ENCODE results near the gene NKD1. TPM values are rescaled to one million over a fixed set of nuclear protein-coding genes. Genes with fewer than 3 reads are reported as not detected.

NKD1 gene
- total RNA-seq, 1 donor from 2014 or later: 54.7 TPM

- Mint-ChIP-seq H3K27me3 (ENCODE audit: low read depth) (no peaks in the 10 kb centered on the region), H3K4me3 (no peak within 1 kb of the TSS), H3K36me3 (ENCODE audit: low read depth) (no peaks in the 10 kb centered on the region), H3K4me1 (no peaks in the 10 kb centered on the region), H3K9me3 (no peaks in the 10 kb centered on the region), H3K27ac (ENCODE audit: unreplicated experiment) (peak within 1 kb of the TSS; percentile 23)
- no peak for TF ChIP-seq CTCF (conservative IDR thresholded peaks at IDR 0.05)
- no peak for DNase-seq (ENCODE audit: low read depth, low spot score)
Observed at GRCh38 chr16:50681021-50681885, 133.1 kb downstream of the NKD1 start, which contains the start of gene SNX20. TSS of gene SNX20 (minus strand) at chr16:50681312. CDS start at chr16:50677526, 3,786 bp downstream.

- no peaks in the 10 kb centered on the region for H3K36me3 Mint-ChIP-seq (ENCODE audit: low read depth)
- H3K9me3 Mint-ChIP-seq: no peaks in the 10 kb centered on the region
- no peak overlapping the region for H3K27ac Mint-ChIP-seq (ENCODE audit: unreplicated experiment)
- no peak overlapping the region for H3K4me3 Mint-ChIP-seq
- H3K4me1 Mint-ChIP-seq: peaks cover 6% of the 10 kb centered on the region
- no peak for DNase-seq (ENCODE audit: low read depth, low spot score)
- no peaks in the 10 kb centered on the region for H3K27me3 Mint-ChIP-seq (ENCODE audit: low read depth)
- no peak for TF ChIP-seq CTCF (conservative IDR thresholded peaks at IDR 0.05)
Observed at GRCh38 chr16:50683689-50684374, 135.6 kb downstream of the NKD1 start.

- H3K4me1 Mint-ChIP-seq: peaks cover 6% of the 10 kb centered on the region
- no peak overlapping the region for H3K4me3 Mint-ChIP-seq
- no peaks in the 10 kb centered on the region for H3K9me3 Mint-ChIP-seq
- peaks cover 2% of the 10 kb centered on the region for H3K27me3 Mint-ChIP-seq (ENCODE audit: low read depth)
- no peak for TF ChIP-seq CTCF (conservative IDR thresholded peaks at IDR 0.05)
- H3K36me3 Mint-ChIP-seq (ENCODE audit: low read depth): no peaks in the 10 kb centered on the region
- DNase-seq (ENCODE audit: low read depth, low spot score): no peak
- no peak overlapping the region for H3K27ac Mint-ChIP-seq (ENCODE audit: unreplicated experiment)
Observed at GRCh38 chr16:50684823-50685461, 136.7 kb downstream of the NKD1 start.

GRCh38 chr16:50685462-50686063 is 137.4 kb downstream of the NKD1 start:
- H3K27me3 Mint-ChIP-seq (ENCODE audit: low read depth): peaks cover 2% of the 10 kb centered on the region
- no peak for TF ChIP-seq CTCF (conservative IDR thresholded peaks at IDR 0.05)
- H3K4me1 Mint-ChIP-seq: peaks cover 6% of the 10 kb centered on the region

GRCh38 chr16:50688083-50688482 is 139.9 kb downstream of the NKD1 start:
- H3K36me3 Mint-ChIP-seq (ENCODE audit: low read depth): no peaks in the 10 kb centered on the region
- H3K9me3 Mint-ChIP-seq: no peaks in the 10 kb centered on the region
- peaks cover 20% of the 10 kb centered on the region for H3K27me3 Mint-ChIP-seq (ENCODE audit: low read depth)
- no peak overlapping the region for H3K27ac Mint-ChIP-seq (ENCODE audit: unreplicated experiment)
- no peak for DNase-seq (ENCODE audit: low read depth, low spot score)
- peaks cover 12% of the 10 kb centered on the region for H3K4me1 Mint-ChIP-seq
- TF ChIP-seq CTCF (conservative IDR thresholded peaks at IDR 0.05): no peak
- H3K4me3 Mint-ChIP-seq: no peak overlapping the region

More at GRCh38 chr16:50685462-50686063, 137.4 kb downstream of the NKD1 start:
- Mint-ChIP-seq H3K9me3 (no peaks in the 10 kb centered on the region), H3K36me3 (ENCODE audit: low read depth) (no peaks in the 10 kb centered on the region), H3K4me3 (no peak overlapping the region), H3K27ac (ENCODE audit: unreplicated experiment) (no peak overlapping the region)
- no peak for DNase-seq (ENCODE audit: low read depth, low spot score)
